ENCODE results near the gene NRXN3. TPM values are rescaled to one million over a fixed set of nuclear protein-coding genes. Genes with fewer than 3 reads are reported as not detected.

NRXN3 gene
- total RNA-seq, 1 donor from 2014 or later = under 0.01 TPM

DNA sequence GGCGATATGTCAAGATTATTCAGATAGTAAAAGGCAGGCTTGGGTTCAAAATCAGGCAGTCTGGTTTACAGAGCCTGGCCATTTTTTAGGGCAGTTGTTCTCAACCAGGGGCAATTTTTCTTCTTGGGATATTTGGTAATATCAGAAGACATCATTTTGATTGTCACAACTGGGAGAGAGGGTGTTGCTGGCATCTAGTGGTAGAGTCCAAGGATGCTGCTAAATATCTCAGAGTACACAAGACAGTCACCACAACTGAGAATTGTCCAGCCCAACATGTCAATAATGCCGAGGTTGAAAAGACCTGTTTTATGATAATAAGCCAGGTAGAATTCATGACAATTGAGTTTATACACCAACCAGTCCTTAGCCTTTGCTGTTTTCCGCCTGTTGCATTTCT, 733.9 kb downstream of the NRXN3 start:
- DNase-seq (ENCODE audit: low read depth in 2 of 2) = no peak

DNA sequence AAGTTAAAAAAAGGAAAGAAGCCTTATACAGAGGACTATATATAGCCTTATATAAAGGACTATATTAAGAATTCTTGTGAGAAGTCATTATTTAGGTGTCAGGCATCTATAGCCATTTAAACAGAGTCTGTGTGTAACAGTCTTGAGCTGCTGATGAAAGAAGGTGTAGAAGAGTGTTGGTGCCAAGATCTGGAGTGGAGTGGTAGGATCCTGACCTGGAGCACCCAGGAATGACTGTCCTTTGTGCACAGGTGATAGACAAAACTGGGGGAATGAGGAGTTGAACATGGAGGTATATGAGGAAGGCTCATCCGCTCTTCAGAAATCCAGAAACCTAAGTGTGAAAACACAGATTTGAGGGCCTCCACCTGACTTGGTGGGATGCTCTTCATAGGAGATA, 747.3 kb downstream of the NRXN3 start:
- no peak for DNase-seq (ENCODE audit: low read depth in 2 of 2)

DNA sequence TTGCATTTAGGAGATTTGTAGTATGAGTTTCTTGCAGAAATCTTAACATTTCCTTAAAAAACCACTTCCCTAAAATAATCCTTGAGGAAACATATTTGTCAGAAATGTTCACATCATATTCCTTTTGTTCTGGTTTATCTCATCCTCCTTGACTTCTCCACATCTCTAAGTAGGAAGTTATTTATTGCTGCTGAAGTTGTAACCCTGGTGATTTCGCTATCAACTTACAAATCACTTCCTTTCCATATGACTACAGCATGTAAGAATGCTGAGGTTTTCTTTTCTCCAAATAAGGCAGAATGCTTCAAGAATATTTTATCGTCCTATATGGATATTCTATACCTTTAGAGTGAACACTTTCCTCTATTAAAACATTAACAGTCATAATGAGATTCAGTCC, 751.7 kb downstream of the NRXN3 start:
- peak in 1 of 2 donors; percentile 87 for DNase-seq (ENCODE audit: low read depth in 2 of 2)

DNA sequence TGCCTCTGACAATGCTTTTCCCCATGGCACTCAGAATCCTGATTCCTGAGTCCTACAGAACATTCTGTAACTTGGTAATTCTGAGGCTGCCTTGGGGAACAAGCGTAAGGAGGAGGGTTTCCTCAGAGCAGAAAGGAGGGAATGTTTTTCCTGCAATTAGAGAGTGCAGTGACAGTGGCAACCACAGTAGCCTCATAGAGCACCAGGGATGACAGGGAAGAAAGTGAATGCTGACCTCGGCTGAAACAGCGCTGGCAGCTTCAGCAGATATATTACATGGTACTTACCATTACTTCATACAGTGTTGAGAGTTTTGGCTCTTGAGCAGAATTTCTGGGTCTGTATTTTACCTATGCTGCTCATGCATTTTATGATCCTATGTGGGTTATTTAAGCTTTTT, 757.1 kb downstream of the NRXN3 start:
- DNase-seq (ENCODE audit: low read depth in 2 of 2) = no peak

DNA sequence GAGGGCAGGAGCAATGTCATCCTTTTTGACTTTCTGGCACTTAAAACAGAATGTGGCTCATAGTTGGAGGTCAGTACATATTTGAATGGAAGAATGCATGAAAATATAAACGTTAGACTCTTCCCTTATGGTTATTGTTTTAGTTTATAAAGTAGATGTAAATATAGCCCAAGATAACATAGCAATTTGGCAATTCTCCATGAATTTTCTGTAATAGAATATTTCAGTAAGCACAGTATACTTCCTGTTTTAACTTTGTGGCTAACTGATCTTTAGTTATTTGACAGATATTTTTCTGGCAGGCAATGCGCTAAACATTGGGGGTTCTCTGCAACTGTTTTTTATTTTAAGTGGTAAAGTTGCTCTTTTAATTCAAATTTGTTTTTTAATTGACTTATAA, 763.0 kb downstream of the NRXN3 start:
- DNase-seq (ENCODE audit: low read depth in 2 of 2) = no peak

GRCh38 chr14:78933948-78934524, 763.9 kb downstream of the NRXN3 start:
- peak in 1 of 2 donors; percentile 37 for DNase-seq (ENCODE audit: low read depth in 2 of 2)

DNA sequence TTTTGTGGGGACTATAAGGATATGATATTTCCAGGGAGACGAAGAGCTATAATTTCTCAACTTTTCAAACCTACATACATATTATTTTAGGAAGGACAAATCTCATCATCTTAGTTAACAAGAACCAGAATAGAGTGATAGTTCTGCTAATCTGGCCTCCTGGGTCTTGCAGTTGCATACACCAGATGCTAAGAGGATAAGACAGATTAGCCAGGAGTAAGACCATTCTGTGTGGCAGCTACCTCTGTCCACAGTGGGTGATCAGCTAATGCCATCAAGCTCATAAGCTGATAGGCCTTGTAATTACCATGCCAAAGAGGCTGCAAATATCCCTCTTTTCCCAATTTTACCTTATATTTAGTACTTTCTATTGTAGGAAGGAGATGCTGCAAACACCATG, 776.8 kb downstream of the NRXN3 start:
- no peak for DNase-seq (ENCODE audit: low read depth in 2 of 2)

DNA sequence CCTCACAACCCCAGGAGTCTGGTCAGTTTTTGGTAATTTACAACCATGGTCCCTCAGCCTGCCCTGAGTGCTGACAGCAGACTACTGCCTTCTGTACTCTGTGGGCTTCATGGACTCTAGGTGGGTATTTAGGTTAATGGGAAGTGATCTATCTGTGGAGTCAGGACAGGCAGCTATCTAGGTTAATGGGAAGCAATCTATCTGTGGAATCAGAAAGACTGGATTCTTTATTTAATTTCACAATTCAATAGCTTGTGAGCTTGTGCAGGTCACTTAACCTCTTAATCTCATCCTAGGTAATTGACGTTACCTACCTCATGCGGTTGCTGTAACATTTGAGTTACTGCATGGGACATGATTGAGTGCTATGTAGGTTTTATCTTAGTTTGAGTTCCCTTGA, 777.5 kb downstream of the NRXN3 start:
- no peak for DNase-seq (ENCODE audit: low read depth in 2 of 2)

DNA sequence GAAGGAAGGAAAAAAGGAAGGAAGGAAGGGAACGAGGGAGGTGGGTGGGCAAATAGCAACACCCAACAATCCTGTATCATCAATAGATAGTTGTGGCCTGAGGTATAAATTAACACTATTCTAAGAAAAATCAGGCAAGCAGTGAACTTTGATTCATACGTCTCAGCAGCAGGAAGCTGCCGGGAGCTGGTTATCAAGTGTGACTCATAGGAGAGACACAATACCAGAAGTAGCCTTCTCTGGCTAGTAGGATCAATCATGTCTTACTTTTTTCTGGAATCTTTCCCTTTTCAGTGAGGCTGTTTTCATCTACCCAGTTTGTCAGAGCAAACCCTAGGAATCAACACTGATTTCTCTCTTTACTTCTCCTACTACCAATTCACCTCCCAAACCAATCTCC, 780.5 kb downstream of the NRXN3 start:
- DNase-seq (ENCODE audit: low read depth in 2 of 2) = peak in 1 of 2 donors; percentile 72

- no peak for DNase-seq (ENCODE audit: low read depth in 2 of 2)
Observed at GRCh38 chr14:78951602-78952001, 781.4 kb downstream of the NRXN3 start.

DNA sequence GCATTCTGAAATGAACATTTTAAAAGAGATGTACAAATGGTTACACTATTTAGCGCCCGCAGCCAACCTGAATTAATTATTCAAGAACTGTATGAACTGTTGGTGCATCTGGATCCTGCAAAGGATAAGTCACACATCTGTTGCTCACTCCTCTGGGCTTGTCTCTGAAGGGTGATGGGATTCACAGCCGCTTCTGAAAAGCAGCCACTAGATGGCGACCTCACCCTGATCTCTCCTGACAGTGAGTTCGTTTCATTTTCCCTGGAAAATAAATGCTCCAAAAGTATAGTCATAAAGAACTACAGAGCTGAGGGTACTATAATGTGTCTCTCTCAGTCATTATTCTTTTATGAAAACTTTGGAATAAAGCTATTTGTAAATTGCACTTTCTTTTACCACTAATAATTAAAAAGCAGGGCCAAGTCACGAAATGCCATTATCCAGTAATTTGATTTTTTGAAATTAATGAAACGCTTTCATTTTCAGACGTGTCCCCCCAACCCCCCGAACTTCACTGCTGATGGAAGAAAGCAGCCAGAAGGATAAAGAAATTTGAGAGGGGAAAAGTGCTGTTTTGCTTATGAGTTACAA, 789.6 kb downstream of the NRXN3 start:
- DNase-seq (ENCODE audit: low read depth in 2 of 2) = peak; percentile 59 to 77

GRCh38 chr14:78967111-78967809, 797.1 kb downstream of the NRXN3 start:
- peak; percentile 36 to 48 for DNase-seq (ENCODE audit: low read depth in 2 of 2)

GRCh38 chr14:78968265-78968664, 798.1 kb downstream of the NRXN3 start:
- DNase-seq (ENCODE audit: low read depth in 2 of 2) = no peak

- DNase-seq (ENCODE audit: low read depth in 2 of 2) = no peak
Observed at GRCh38 chr14:78970677-78971076, 800.5 kb downstream of the NRXN3 start.

- DNase-seq (ENCODE audit: low read depth in 2 of 2) = no peak
Observed at GRCh38 chr14:78972440-78972839, 802.3 kb downstream of the NRXN3 start.

DNA sequence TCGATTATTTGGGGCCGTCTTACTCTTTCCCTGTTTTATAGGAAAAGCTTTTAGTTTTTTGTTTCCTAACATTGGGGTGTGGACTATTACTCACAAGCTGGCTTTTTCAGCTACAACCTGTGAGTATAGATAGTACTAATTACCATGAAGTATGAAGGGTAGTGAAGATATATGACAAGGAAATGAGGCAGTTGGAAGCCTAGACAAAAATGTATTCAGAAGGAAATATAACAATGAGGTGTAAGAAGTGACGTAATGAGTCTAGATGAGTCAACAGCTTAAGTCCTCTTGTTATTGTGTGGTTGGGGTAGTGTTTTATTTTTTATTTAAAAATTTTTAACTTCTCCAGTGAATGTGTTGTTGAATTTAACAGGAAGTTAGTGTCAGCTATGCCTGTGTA, 804.5 kb downstream of the NRXN3 start:
- DNase-seq (ENCODE audit: low read depth in 2 of 2) = peak in 1 of 2 donors; percentile 82

DNA sequence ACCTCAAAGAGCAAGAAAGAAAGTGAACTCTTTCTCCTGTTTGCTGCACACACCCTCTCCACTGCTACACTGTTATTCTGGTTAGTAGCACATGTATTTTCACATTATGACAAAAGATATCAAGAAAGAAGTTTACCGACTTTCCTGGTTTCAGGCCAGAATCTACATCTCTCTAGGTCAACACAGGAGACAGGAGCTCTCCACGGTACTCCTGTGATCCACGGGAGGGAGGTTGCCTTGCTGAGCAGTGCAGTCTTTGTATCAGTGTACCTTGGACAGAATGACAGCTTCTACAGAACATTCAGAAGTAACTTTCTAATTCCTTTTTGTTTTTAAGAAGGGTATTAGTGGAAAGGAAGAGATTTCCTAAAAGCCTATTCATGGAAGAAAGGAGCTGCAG, 805.6 kb downstream of the NRXN3 start:
- DNase-seq (ENCODE audit: low read depth in 2 of 2) = peak in 1 of 2 donors; percentile 7

DNA sequence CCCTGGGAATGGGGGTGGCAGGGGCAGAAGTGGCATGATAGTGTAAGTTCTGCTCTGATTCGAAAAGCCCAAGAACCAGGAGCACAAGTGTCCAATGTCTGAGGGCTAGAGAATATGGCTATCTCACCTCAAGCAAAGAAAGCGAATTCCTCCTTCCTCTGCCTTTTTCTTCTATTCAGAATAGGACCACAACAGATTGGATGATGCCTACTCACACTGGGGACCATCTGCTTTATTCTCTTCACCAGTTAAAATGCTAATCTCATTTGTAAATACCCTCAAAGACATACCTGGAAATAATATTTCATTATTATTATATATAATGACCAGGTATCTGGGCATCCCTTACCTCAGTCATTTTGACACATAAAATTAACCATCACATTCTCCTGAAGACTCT, 808.7 kb downstream of the NRXN3 start:
- no peak for DNase-seq (ENCODE audit: low read depth in 2 of 2)

DNA sequence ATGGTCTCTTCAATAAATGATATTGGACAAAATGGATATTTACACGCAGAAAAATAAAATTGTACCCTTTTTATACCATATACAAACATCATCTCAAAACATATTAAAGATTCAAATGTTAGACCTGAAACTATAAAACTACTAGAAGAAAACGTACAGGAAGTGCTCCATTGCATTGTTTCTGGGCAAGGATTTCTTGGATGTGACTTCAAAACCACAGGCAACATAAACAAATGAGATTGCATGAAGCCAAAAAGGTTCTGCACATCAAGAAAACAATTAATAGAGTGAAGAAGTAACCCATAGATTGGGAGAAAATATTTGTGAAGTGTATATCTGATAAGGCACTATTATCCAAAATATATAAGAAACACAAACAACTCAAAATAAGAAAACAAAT, 812.4 kb downstream of the NRXN3 start:
- no peak for DNase-seq (ENCODE audit: low read depth in 2 of 2)

DNA sequence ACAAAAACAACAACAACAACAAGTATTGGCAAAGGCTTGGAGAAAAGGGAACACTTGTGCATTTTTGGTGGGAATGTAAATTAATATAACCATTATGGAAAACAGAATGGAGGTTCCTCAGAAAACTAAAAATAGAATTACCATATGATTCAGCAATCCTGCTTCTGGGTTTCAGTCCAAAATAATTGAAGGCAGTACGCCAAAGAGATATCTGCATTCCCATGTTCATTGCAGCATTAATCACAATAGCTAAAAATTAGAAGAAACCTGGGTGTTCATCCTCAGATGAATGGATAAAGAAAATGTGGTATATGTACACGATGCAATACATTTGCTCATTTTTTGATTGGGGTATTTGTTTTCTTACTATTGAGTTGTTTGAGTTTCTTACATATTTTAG, 813.0 kb downstream of the NRXN3 start:
- DNase-seq (ENCODE audit: low read depth in 2 of 2) = no peak

DNA sequence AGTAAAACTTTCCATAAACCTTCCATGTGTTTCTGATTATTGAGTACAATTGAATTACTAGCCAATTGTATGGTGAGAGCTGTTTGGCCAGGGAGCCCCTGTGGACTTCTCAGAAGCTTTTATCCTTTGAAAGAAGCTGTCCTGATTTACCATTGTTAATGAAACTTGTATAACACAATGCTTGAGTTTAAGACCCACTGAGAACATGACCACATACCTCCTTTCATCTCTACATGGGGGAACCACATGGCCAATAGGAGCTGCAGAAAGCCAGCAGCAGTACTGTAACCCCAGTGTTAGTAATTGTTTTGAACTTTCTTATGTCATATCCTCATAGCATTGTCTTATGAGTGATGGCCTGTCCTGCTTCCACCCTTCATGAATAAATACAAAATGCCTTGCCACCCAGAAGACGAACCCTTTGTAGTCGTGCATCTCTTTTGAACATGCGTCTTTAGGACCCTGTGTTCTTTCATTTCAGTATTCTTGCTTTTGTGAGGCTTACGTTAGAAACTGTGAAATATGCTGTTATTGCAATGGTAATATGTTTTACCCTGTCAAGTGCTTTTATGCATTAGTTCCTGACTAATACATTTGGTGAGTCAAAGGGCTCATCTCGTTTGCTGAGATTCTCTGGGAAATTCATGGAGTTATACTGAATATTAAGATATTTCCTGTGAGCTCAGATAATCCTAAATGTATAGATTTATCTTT, 815.7 kb downstream of the NRXN3 start:
- peak in 1 of 2 donors; percentile 4 for DNase-seq (ENCODE audit: low read depth in 2 of 2)

GRCh38 chr14:78986989-78987388, 816.8 kb downstream of the NRXN3 start:
- DNase-seq (ENCODE audit: low read depth in 2 of 2) = no peak

Data from dermis microvascular lymphatic vessel endothelial cell (primary cell).